Activated CD4-positive, alpha-beta memory T cell treated with anti-CD3 and anti-CD28 coated beads, Interleukin-2, amount 10 ng/mL, durations not matched to agents 7 days and 5 days (primary cell): ENCODE measurements around the gene COL1A1. TPM values are rescaled to one million over a fixed set of nuclear protein-coding genes. Genes with fewer than 3 reads are reported as not detected.

Experiments
- CTCF ChIA-PET: fragments of 350-600 bp; sonication (Branson Sonifier 250); formaldehyde crosslinking; loops from one replicate; lab custom pipeline; 2021; ENCODE audit warnings: antibody characterized with exemption, inconsistent platforms; lab: Charles Lee
- POLR2A ChIA-PET: fragments of 350-600 bp; sonication (Branson Sonifier 250); formaldehyde crosslinking; loops from one replicate; lab custom pipeline; 2021; ENCODE audit warnings: antibody characterized with exemption; lab: Charles Lee
- DNase-seq: peaks from one replicate; pipeline ENCODE4 v3.0.0-alpha.2; 2020
- H3K27ac Mint-ChIP-seq: one replicate; pipeline ENCODE4 v1.8.0; 2021; ENCODE audit warnings: mild to moderate bottlenecking, mixed read lengths
- H3K27me3 Mint-ChIP-seq: one replicate; pipeline ENCODE4 v1.8.0; 2021; ENCODE audit warnings: mixed read lengths
- H3K36me3 Mint-ChIP-seq: one replicate; pipeline ENCODE4 v1.8.0; 2021; ENCODE audit warnings: low read depth, mixed read lengths
- H3K4me1 Mint-ChIP-seq: one replicate; pipeline ENCODE4 v1.8.0; 2021; ENCODE audit warnings: mixed read lengths
- H3K4me3 Mint-ChIP-seq: one replicate; pipeline ENCODE4 v1.8.0; 2021; ENCODE audit warnings: mild to moderate bottlenecking, mixed read lengths
- H3K9me3 Mint-ChIP-seq: one replicate; pipeline ENCODE4 v1.8.0; 2021; ENCODE audit warnings: mixed read lengths
- total RNA-seq, 2 experiments: library from RNA; stranded (reverse); gene quantifications; one replicate each; pipeline ENCODE4 v1.2.3, GENCODE V29; 2021

Gene COL1A1
- total RNA-seq, 2 experiments from 2014 or later, result 0.50 to 0.55 TPM

- Mint-ChIP-seq H3K9me3 (no peaks in the 10 kb centered on the region), H3K36me3 (no peaks in the 10 kb centered on the region), H3K4me1 (peaks cover 24% of the 10 kb centered on the region), H3K27ac (no peak overlapping the region), H3K27me3 (peaks cover 4% of the 10 kb centered on the region), H3K4me3 (no peak overlapping the region)
- ChIA-PET CTCF (interaction anchor here (0.6 to 3.1 kb wide), 23 partner anchors 8 to 129 kb away, joined by 3 to 37 read pairs (median 6); partner anchors contain the start of gene PDK2), POLR2A (interaction anchor here (0.7 to 2.0 kb wide), 6 partner anchors 9 to 34 kb away, joined by 3 to 8 read pairs (median 4); no protein-coding TSS in a partner anchor)
- no peak for DNase-seq
Measured at GRCh38 chr17:50169881-50170459, 31.5 kb downstream of the COL1A1 start.

GRCh38 chr17:50169121-50169764, 32.2 kb downstream of the COL1A1 start:
- Mint-ChIP-seq H3K4me3 (peak overlapping the region; percentile 12), H3K4me1 (peaks cover 24% of the 10 kb centered on the region), H3K27me3 (peaks cover 4% of the 10 kb centered on the region), H3K9me3 (no peaks in the 10 kb centered on the region), H3K36me3 (no peaks in the 10 kb centered on the region), H3K27ac (no peak overlapping the region)
- DNase-seq, result peak; percentile 65
- CTCF ChIA-PET, result interaction anchor here (0.6 to 3.1 kb wide), 22 partner anchors 8 to 130 kb away, joined by 3 to 37 read pairs (median 6); partner anchors contain the start of gene PDK2
- POLR2A ChIA-PET, result interaction anchor here (0.7 to 2.0 kb wide), 6 partner anchors 8 to 31 kb away, joined by 3 to 8 read pairs (median 4); no protein-coding TSS in a partner anchor

GRCh38 chr17:50168319-50168718, 33.1 kb downstream of the COL1A1 start:
- no peak overlapping the region for H3K4me3 Mint-ChIP-seq
- H3K27me3 Mint-ChIP-seq, result peaks cover 4% of the 10 kb centered on the region
- H3K27ac Mint-ChIP-seq, result no peak overlapping the region
- POLR2A ChIA-PET, result interaction anchor here (1.7 kb wide), 1 partner anchor 32 kb away, joined by 6 read pairs; no protein-coding TSS in a partner anchor
- no peaks in the 10 kb centered on the region for H3K9me3 Mint-ChIP-seq
- H3K4me1 Mint-ChIP-seq, result peaks cover 24% of the 10 kb centered on the region
- no peaks in the 10 kb centered on the region for H3K36me3 Mint-ChIP-seq
- no peak for DNase-seq
- CTCF ChIA-PET, result interaction anchor here (0.6 to 1.6 kb wide), 4 partner anchors 29 to 54 kb away, joined by 3 to 5 read pairs (median 4); no protein-coding TSS in a partner anchor

- H3K4me1 Mint-ChIP-seq, result peaks cover 27% of the 10 kb centered on the region
- H3K9me3 Mint-ChIP-seq, result no peaks in the 10 kb centered on the region
- no peak overlapping the region for H3K4me3 Mint-ChIP-seq
- peaks cover 4% of the 10 kb centered on the region for H3K27me3 Mint-ChIP-seq
- CTCF ChIA-PET, result interaction anchor here (1.4 kb wide), 1 partner anchor 53 kb away, joined by 3 read pairs; no protein-coding TSS in a partner anchor
- POLR2A ChIA-PET, result no interaction called here
- no peaks in the 10 kb centered on the region for H3K36me3 Mint-ChIP-seq
- no peak for DNase-seq
- no peak overlapping the region for H3K27ac Mint-ChIP-seq
Measured at GRCh38 chr17:50167371-50167770, 34.1 kb downstream of the COL1A1 start.

GRCh38 chr17:50166518-50167181, 34.8 kb downstream of the COL1A1 start:
- Mint-ChIP-seq H3K27ac (no peak overlapping the region), H3K4me3 (no peak overlapping the region), H3K4me1 (peaks cover 34% of the 10 kb centered on the region), H3K36me3 (no peaks in the 10 kb centered on the region), H3K9me3 (no peaks in the 10 kb centered on the region), H3K27me3 (peaks cover 4% of the 10 kb centered on the region)
- CTCF ChIA-PET, result interaction anchor here (0.9 to 2.1 kb wide), 3 partner anchors 27 to 52 kb away, joined by 3 to 5 read pairs (median 3); no protein-coding TSS in a partner anchor
- POLR2A ChIA-PET, result interaction anchor here (1.7 kb wide), 1 partner anchor 34 kb away, joined by 5 read pairs; no protein-coding TSS in a partner anchor
- no peak for DNase-seq

GRCh38 chr17:50165867-50166517, 35.4 kb downstream of the COL1A1 start, which contains the start of gene SGCA:
SGCA (plus strand) TSS chr17:50166005; CDS start chr17:50166041, 36 bp downstream.
- CTCF ChIA-PET, result interaction anchor here (0.9 to 2.1 kb wide), 4 partner anchors 27 to 72 kb away, joined by 3 to 5 read pairs (median 4); no protein-coding TSS in a partner anchor
- peaks cover 5% of the 10 kb centered on the region for H3K27me3 Mint-ChIP-seq
- POLR2A ChIA-PET, result interaction anchor here (1.7 kb wide), 1 partner anchor 34 kb away, joined by 5 read pairs; no protein-coding TSS in a partner anchor
- no peaks in the 10 kb centered on the region for H3K9me3 Mint-ChIP-seq
- peaks cover 33% of the 10 kb centered on the region for H3K4me1 Mint-ChIP-seq
- H3K36me3 Mint-ChIP-seq, result no peaks in the 10 kb centered on the region
- no peak within 1 kb of the TSS for H3K4me3 Mint-ChIP-seq
- no peak for DNase-seq
- H3K27ac Mint-ChIP-seq, result peak within 1 kb of the TSS; percentile 5

GRCh38 chr17:50165466-50165865, 36.0 kb downstream of the COL1A1 start:
- ChIA-PET CTCF (interaction anchor here (0.9 to 2.1 kb wide), 4 partner anchors 26 to 71 kb away, joined by 3 to 5 read pairs (median 4); no protein-coding TSS in a partner anchor), POLR2A (interaction anchor here (1.7 kb wide), 1 partner anchor 33 kb away, joined by 5 read pairs; no protein-coding TSS in a partner anchor)
- no peaks in the 10 kb centered on the region for H3K36me3 Mint-ChIP-seq
- peak overlapping the region; percentile 5 for H3K27ac Mint-ChIP-seq
- peaks cover 32% of the 10 kb centered on the region for H3K4me1 Mint-ChIP-seq
- DNase-seq, result no peak
- H3K27me3 Mint-ChIP-seq, result peaks cover 5% of the 10 kb centered on the region
- H3K9me3 Mint-ChIP-seq, result no peaks in the 10 kb centered on the region
- no peak overlapping the region for H3K4me3 Mint-ChIP-seq

GRCh38 chr17:50165066-50165465, 36.4 kb downstream of the COL1A1 start:
- Mint-ChIP-seq H3K36me3 (no peaks in the 10 kb centered on the region), H3K4me3 (no peak overlapping the region), H3K27me3 (peaks cover 8% of the 10 kb centered on the region), H3K4me1 (peaks cover 29% of the 10 kb centered on the region), H3K9me3 (no peaks in the 10 kb centered on the region), H3K27ac (peak overlapping the region; percentile 5)
- DNase-seq, result no peak
- ChIA-PET CTCF (interaction anchor here (0.9 to 2.1 kb wide), 4 partner anchors 26 to 71 kb away, joined by 3 to 5 read pairs (median 4); no protein-coding TSS in a partner anchor), POLR2A (interaction anchor here (1.7 kb wide), 1 partner anchor 33 kb away, joined by 5 read pairs; no protein-coding TSS in a partner anchor)

- ChIA-PET CTCF (interaction anchor here (1.5 to 2.1 kb wide), 3 partner anchors 25 to 70 kb away, joined by 4 to 5 read pairs (median 4); no protein-coding TSS in a partner anchor), POLR2A (no interaction called here)
- Mint-ChIP-seq H3K36me3 (no peaks in the 10 kb centered on the region), H3K27me3 (peaks cover 10% of the 10 kb centered on the region), H3K9me3 (no peaks in the 10 kb centered on the region), H3K27ac (no peak overlapping the region), H3K4me1 (peaks cover 29% of the 10 kb centered on the region), H3K4me3 (no peak overlapping the region)
- DNase-seq, result no peak
Measured at GRCh38 chr17:50164697-50164988, 36.8 kb downstream of the COL1A1 start.

GRCh38 chr17:50163843-50164696, 37.4 kb downstream of the COL1A1 start:
- CTCF ChIA-PET, result interaction anchor here (1.0 to 1.8 kb wide), 4 partner anchors 36 to 109 kb away, joined by 3 to 5 read pairs (median 4); no protein-coding TSS in a partner anchor
- H3K4me3 Mint-ChIP-seq, result no peak overlapping the region
- POLR2A ChIA-PET, result no interaction called here
- no peak overlapping the region for H3K27ac Mint-ChIP-seq
- H3K36me3 Mint-ChIP-seq, result no peaks in the 10 kb centered on the region
- no peaks in the 10 kb centered on the region for H3K9me3 Mint-ChIP-seq
- peaks cover 10% of the 10 kb centered on the region for H3K27me3 Mint-ChIP-seq
- no peak for DNase-seq
- peaks cover 25% of the 10 kb centered on the region for H3K4me1 Mint-ChIP-seq
